DND-41 (cell line): ENCODE data around the gene NRG3.

Experiments used
- ATAC-seq: fragments of 200-7000 bp; cut with Tn5 transposase; 3 replicates; pipeline ENCODE4 v1.9.1; 2021; ENCODE audit warnings: low read depth; ENCODE audit not compliant: insufficient read depth
- DNase-seq: peaks from one replicate; pipeline ENCODE4 v3.0.0-alpha.2; 2020
- H2AFZ ChIP-seq: 2 replicates; pipeline ENCODE4 v1.6.0; 2012; ENCODE audit warnings: low read depth, low read length
- H3K27ac ChIP-seq: 2 replicates; pipeline ENCODE4 v1.5.1; 2012; ENCODE audit warnings: low read length, inconsistent platforms
- H3K27me3 ChIP-seq: fragments of 200-600 bp; sonication (generic); 2 replicates; pipeline ENCODE4 v1.6.0; 2012; ENCODE audit warnings: low read length, mild to moderate bottlenecking, inconsistent platforms; ENCODE audit not compliant: insufficient read depth, poor library complexity
- H3K36me3 ChIP-seq: 2 replicates; pipeline ENCODE4 v1.5.1; 2012; ENCODE audit warnings: low read length, inconsistent platforms; ENCODE audit not compliant: insufficient read depth
- H3K4me1 ChIP-seq: 2 replicates; pipeline ENCODE4 v1.5.1; 2012; ENCODE audit warnings: mild to moderate bottlenecking, low read length; ENCODE audit not compliant: insufficient read depth
- H3K4me2 ChIP-seq: 2 replicates; pipeline ENCODE4 v1.6.0; 2012; ENCODE audit warnings: mild to moderate bottlenecking, moderate library complexity, low read length, inconsistent platforms; ENCODE audit not compliant: insufficient read depth
- H3K4me3 ChIP-seq, 2 experiments: fragments of 200-600 bp in 1 of 2; shearing (Covaris generic) in 1 of 2; 2 replicates each; pipeline ENCODE4 v1.5.1; 2012 to 2016; ENCODE audit warnings: inconsistent platforms in 2 of 2, low read length in 2 of 2, mild to moderate bottlenecking in 2 of 2, low read depth in 1 of 2, moderate library complexity in 1 of 2
- H3K79me2 ChIP-seq: 2 replicates; pipeline ENCODE4 v1.6.0; 2012; ENCODE audit warnings: low read length, inconsistent platforms; ENCODE audit not compliant: insufficient read depth
- H3K9ac ChIP-seq: 2 replicates; pipeline ENCODE4 v1.6.0; 2012; ENCODE audit warnings: low read depth, mild to moderate bottlenecking, inconsistent platforms, low read length, moderate library complexity
- H3K9me3 ChIP-seq: 2 replicates; pipeline ENCODE4 v1.5.1; 2012; ENCODE audit warnings: low read length, moderate library complexity, mild to moderate bottlenecking, inconsistent platforms; ENCODE audit not compliant: insufficient read depth, severe bottlenecking
- H4K20me1 ChIP-seq: 2 replicates; pipeline ENCODE4 v1.6.0; 2012; ENCODE audit warnings: low read length; ENCODE audit not compliant: insufficient read depth
- CTCF ChIP-seq: IDR thresholded peaks from 2 replicates; pipeline ENCODE4 v1.5.1; 2012; ENCODE audit warnings: borderline replicate concordance, low read length, moderate library complexity, mild to moderate bottlenecking; ENCODE audit not compliant: poor library complexity, severe bottlenecking; ENCODE audit errors: extremely low read depth
- EZH2 ChIP-seq: IDR thresholded peaks from 3 replicates; pipeline ENCODE4 v1.6.1; 2012; ENCODE audit warnings: borderline replicate concordance, low read depth, mild to moderate bottlenecking, moderate library complexity, low read length, inconsistent platforms; ENCODE audit not compliant: severe bottlenecking

The NRG3 gene

GRCh38 chr10:82827901-82828300 lies 952.9 kb downstream of the NRG3 start:
- Histone ChIP-seq H3K4me1 (no peaks in the 10 kb centered on the region), H3K79me2 (no peaks in the 10 kb centered on the region), H3K4me3 (no peak overlapping the region), H3K4me2 (no peak overlapping the region), H3K27ac (no peak overlapping the region), H2AFZ (no peak overlapping the region), H3K9me3 (no peaks in the 10 kb centered on the region), H4K20me1 (no peaks in the 10 kb centered on the region), H3K27me3 (no peaks in the 10 kb centered on the region), H3K9ac (no peak overlapping the region), H3K36me3 (no peaks in the 10 kb centered on the region)
- ATAC-seq (no peak), DNase-seq (no peak)
- TF ChIP-seq EZH2 (no peak), CTCF (no peak)

- H3K27ac ChIP-seq: no peak overlapping the region
- H3K36me3 ChIP-seq: no peaks in the 10 kb centered on the region
These were observed 972.2 kb downstream of the NRG3 start for GRCh38 chr10:82847242-82847641.

DNA sequence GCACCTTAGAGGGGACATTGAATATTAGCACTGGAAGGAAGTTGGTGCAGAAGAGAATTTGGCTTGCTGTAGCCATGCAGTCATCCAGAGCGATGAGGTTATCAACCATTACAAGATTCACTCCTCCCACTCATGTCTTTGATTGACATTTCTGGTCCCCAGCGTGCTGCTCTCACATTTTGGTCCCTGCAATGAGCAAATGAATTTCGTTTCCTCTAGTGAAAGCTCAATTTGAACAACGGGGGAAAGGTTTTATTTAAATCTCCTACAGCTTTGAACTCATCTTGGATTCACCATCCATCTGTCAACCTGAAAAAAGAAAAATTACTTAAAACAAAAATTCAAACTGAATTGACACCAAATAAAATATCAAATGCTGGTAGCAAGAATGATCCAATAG lies 975.2 kb downstream of the NRG3 start:
- Histone ChIP-seq H3K4me2 (no peak overlapping the region), H3K4me3 (no peak overlapping the region), H3K9me3 (no peaks in the 10 kb centered on the region), H3K27ac (no peak overlapping the region), H3K79me2 (no peaks in the 10 kb centered on the region), H3K9ac (no peak overlapping the region), H3K27me3 (no peaks in the 10 kb centered on the region), H2AFZ (no peak overlapping the region), H3K36me3 (no peaks in the 10 kb centered on the region), H3K4me1 (no peaks in the 10 kb centered on the region), H4K20me1 (no peaks in the 10 kb centered on the region)
- TF ChIP-seq CTCF: no peak
- TF ChIP-seq EZH2: no peak
- no peak for DNase-seq
- no peak for ATAC-seq

More at GRCh38 chr10:82847242-82847641, 972.2 kb downstream of the NRG3 start:
- H3K4me1 ChIP-seq: no peaks in the 10 kb centered on the region
- no peak overlapping the region for H3K4me2 ChIP-seq
- no peaks in the 10 kb centered on the region for H3K79me2 ChIP-seq
- DNase-seq (no peak), ATAC-seq (no peak)
- H2AFZ ChIP-seq: no peak overlapping the region
- no peaks in the 10 kb centered on the region for H3K27me3 ChIP-seq
- H3K9me3 ChIP-seq: no peaks in the 10 kb centered on the region
- no peak overlapping the region for H3K9ac ChIP-seq
- TF ChIP-seq EZH2: no peak
- no peak for TF ChIP-seq CTCF
- H4K20me1 ChIP-seq: no peaks in the 10 kb centered on the region
- no peak overlapping the region for H3K4me3 ChIP-seq

DNA sequence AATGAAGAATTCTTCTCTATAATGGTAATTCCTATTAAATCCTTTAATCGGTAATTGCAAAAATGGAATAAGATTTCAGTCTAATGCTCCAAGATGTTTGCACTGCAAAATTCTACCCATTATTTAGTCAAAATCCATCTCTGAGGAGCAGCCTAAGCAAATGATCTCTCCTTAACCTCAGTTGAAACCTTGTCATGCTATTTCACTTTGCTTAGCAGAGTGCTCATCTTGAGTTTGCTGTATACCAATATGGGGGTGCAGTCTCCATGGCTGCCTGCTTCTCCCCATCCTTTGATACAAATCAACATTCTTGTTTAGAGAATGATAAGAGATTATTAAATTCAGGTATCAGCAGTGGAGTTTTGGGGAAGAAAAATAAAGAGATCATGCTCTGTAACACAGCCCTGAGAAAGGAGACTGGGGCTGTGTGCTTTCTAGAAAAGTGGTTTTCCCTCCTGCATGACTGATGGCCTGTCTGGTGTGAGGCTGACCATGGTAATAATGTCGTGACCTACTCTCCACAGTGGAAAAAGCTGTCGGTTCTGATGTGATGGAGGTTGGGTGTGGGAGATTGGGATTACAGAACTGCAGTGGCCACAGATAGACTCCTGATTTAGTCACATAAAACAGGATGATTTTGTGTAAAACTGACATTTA lies 982.1 kb downstream of the NRG3 start:
- Histone ChIP-seq H4K20me1 (no peaks in the 10 kb centered on the region), H3K36me3 (no peaks in the 10 kb centered on the region), H3K4me3 (no peak overlapping the region), H2AFZ (no peak overlapping the region), H3K9ac (no peak overlapping the region), H3K9me3 (no peaks in the 10 kb centered on the region), H3K27ac (no peak overlapping the region), H3K4me2 (no peak overlapping the region), H3K27me3 (no peaks in the 10 kb centered on the region), H3K4me1 (no peaks in the 10 kb centered on the region), H3K79me2 (no peaks in the 10 kb centered on the region)
- DNase-seq (no peak), ATAC-seq (no peak)
- TF ChIP-seq CTCF: no peak
- TF ChIP-seq EZH2: no peak
